GM12892 (cell line): Measurements from ENCODE around the gene SENP1.

Source experiments
- POLR2AphosphoS5 ChIP-seq: IDR thresholded peaks from 2 replicates; pipeline ENCODE4 v1.6.1; 2011; ENCODE audit warnings: low read depth, low read length, control low read depth
- TAF1 ChIP-seq: IDR thresholded peaks from 2 replicates; pipeline ENCODE4 v1.6.1; 2011; ENCODE audit warnings: low read depth, mild to moderate bottlenecking, control low read depth, low read length, borderline replicate concordance

DNA sequence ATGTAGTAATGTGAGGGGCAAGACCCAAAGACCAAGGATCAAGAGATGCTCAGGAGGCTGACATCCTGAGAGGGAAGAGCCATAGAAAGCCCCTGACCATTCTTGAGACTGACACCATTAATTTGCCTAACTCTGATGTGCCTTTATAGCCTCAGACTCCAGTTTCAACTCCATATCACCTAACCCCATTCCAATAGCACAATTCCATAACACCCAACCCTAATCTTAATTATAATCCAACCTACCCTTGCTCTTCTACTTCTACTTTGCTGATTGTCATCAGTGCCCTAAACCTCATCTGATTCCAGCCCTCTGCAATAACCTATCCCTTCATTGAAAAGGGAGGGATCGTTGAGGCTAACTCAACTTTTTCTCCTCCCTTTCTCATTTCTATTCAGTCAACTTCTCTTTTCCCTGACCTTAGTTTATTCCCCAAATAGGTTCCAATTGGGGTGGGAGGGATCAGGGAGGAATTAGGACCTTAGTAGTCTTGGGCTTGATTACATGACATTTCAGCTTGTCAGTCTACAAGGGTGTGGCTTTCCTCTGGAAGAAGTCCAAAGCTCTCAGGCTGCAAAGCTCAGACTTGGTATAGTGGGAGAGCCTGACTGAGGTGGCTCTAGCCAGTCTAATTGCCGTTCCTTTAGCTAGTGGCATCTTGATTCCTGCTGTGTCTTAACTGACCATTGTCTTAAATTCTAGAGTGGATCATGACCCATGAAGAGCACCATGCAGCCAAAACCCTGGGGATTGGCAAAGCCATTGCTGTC, 16.4 kb upstream of the SENP1 start:
- TF ChIP-seq TAF1 (no peak), POLR2AphosphoS5 (no peak)
